Measurements from ENCODE around the gene CPPED1. TPM values are rescaled to one million over a fixed set of nuclear protein-coding genes. Genes with fewer than 3 reads are reported as not detected.

CPPED1 gene
- total and polyA plus RNA-seq, 10 of the 15 experiments (the other 5 are each of a cell fraction or from before 2014, with no cell fraction given), result 7.1 to 39.0 (median 16.0) TPM

GRCh38 chr16:12661656-12662172 is 142.0 kb downstream of the CPPED1 start:
- Histone ChIP-seq H3K4me1 (ENCODE audit: control insufficient read depth, insufficient read depth, low read length) (no peaks in the 10 kb centered on the region), H3K27ac (ENCODE audit: control insufficient read depth, insufficient read depth) (no peak overlapping the region), H4K20me1 (ENCODE audit: control insufficient read depth, insufficient read depth) (no peaks in the 10 kb centered on the region), H3K27me3 (replicated peaks in 1 of 2; ENCODE audit: control insufficient read depth in 2 of 2, insufficient read depth in 2 of 2, low read length in 1 of 2) (no peaks in the 10 kb centered on the region), H2AFZ (ENCODE audit: control insufficient read depth, low read depth, low read length) (no peak overlapping the region), H3K9me3 (replicated peaks; ENCODE audit: control insufficient read depth, insufficient read depth, low read length) (no peaks in the 10 kb centered on the region; the same call in 2 of the 3 replicates), H3K79me2 (ENCODE audit: control insufficient read depth, insufficient read depth, low read length) (no peaks in the 10 kb centered on the region), H3K9ac (ENCODE audit: control insufficient read depth, insufficient read depth, low read length) (no peak overlapping the region), H3K4me3 (no peak overlapping the region), H3K36me3 (ENCODE audit: control insufficient read depth in 2 of 2, insufficient read depth in 2 of 2, low read length in 1 of 2) (no peaks in the 10 kb centered on the region; a peak in 1 of 4 replicates), H3K4me2 (ENCODE audit: control insufficient read depth, insufficient read depth) (no peak overlapping the region)
- WGBS (ENCODE audit: insufficient coverage, insufficient replicate concordance, low lambda C conversion rate, missing lambda C conversion rate), result 77% methylated on average over 10 of the region's 10 CpGs
- FAIRE-seq (peak; percentile 74), ATAC-seq (peak; percentile 31; the same call in 1 of the 3 replicates), DNase-seq (ENCODE audit: low read depth, low spot score) (no peak)
- BruUV-seq (replicated peaks), result no TSS peak
- TF ChIP-seq REST (IDR thresholded peaks at IDR 0.05; ENCODE audit: low read depth, low read length), result peak; percentile 92
- TF ChIP-seq TCF3 (IDR thresholded peaks at IDR 0.05; ENCODE audit: borderline replicate concordance, insufficient read depth, low read depth, low read length), result no peak
- ChIA-PET RAD21 (ENCODE audit: unreplicated experiment) (no interaction called here), CTCF (no interaction called here), POLR2A (no interaction called here), SMC1A (ENCODE audit: uncharacterized antibody, unreplicated experiment) (no interaction called here)
- in situ Hi-C loops (cut with MboI) (no loop called here), intact Hi-C loops (cut with micrococcal nuclease; ENCODE audit: unreplicated experiment) (no loop called here)

GRCh38 chr16:12659871-12660270 is 143.8 kb downstream of the CPPED1 start:
- 66% methylated on average over 3 of the region's 3 CpGs for WGBS (ENCODE audit: insufficient coverage, insufficient replicate concordance, low lambda C conversion rate, missing lambda C conversion rate)
- ChIA-PET CTCF (no interaction called here), SMC1A (ENCODE audit: uncharacterized antibody, unreplicated experiment) (interaction anchor here (1.1 kb wide), 1 partner anchor 16 kb away, joined by 3 read pairs; no protein-coding TSS in a partner anchor), POLR2A (no interaction called here), RAD21 (ENCODE audit: unreplicated experiment) (interaction anchor here (1.1 kb wide), 1 partner anchor 83 kb away, joined by 3 read pairs; no protein-coding TSS in a partner anchor)
- Histone ChIP-seq H3K9me3 (replicated peaks; ENCODE audit: control insufficient read depth, insufficient read depth, low read length) (no peaks in the 10 kb centered on the region; the same call in 2 of the 3 replicates), H3K27me3 (replicated peaks in 1 of 2; ENCODE audit: control insufficient read depth in 2 of 2, insufficient read depth in 2 of 2, low read length in 1 of 2) (no peaks in the 10 kb centered on the region), H3K9ac (ENCODE audit: control insufficient read depth, insufficient read depth, low read length) (no peak overlapping the region), H3K27ac (ENCODE audit: control insufficient read depth, insufficient read depth) (no peak overlapping the region), H3K4me2 (ENCODE audit: control insufficient read depth, insufficient read depth) (no peak overlapping the region), H3K4me3 (no peak overlapping the region), H4K20me1 (ENCODE audit: control insufficient read depth, insufficient read depth) (no peaks in the 10 kb centered on the region), H3K4me1 (ENCODE audit: control insufficient read depth, insufficient read depth, low read length) (no peaks in the 10 kb centered on the region), H3K36me3 (ENCODE audit: control insufficient read depth in 2 of 2, insufficient read depth in 2 of 2, low read length in 1 of 2) (no peaks in the 10 kb centered on the region; a peak in 1 of 4 replicates), H3K79me2 (ENCODE audit: control insufficient read depth, insufficient read depth, low read length) (no peaks in the 10 kb centered on the region), H2AFZ (ENCODE audit: control insufficient read depth, low read depth, low read length) (no peak overlapping the region)
- in situ Hi-C loops (cut with MboI), result no loop called here
- no peak for TF ChIP-seq CEBPZ (IDR thresholded peaks at IDR 0.05; ENCODE audit: low read depth, low read length)
- ATAC-seq (no peak), FAIRE-seq (no peak), DNase-seq (ENCODE audit: low read depth, low spot score) (no peak)
- intact Hi-C loops (cut with micrococcal nuclease; ENCODE audit: unreplicated experiment), result no loop called here
- no TSS peak for BruUV-seq (replicated peaks)
